Esophagus muscularis mucosa (tissue), 4 donors: ENCODE measurements around the gene NRAP.

Experiments
- EP300 ChIP-seq: sonication (generic); formaldehyde crosslinking; IDR thresholded peaks from one replicate; pipeline ENCODE4 v1.6.1; 2017; ENCODE audit warnings: antibody characterized with exemption
- POLR2A ChIP-seq: fragments of 450-650 bp; IDR thresholded peaks from one replicate; pipeline ENCODE4 v1.6.1; 2017; ENCODE audit warnings: antibody characterized with exemption, moderate library complexity, mild to moderate bottlenecking, low read depth
- POLR2AphosphoS5 ChIP-seq, 2 donors: sonication (generic); formaldehyde crosslinking; IDR thresholded peaks; one replicate each; pipeline ENCODE4 v1.6.1; 2017; ENCODE audit warnings: antibody characterized with exemption in 2 of 2
- TF ChIP-seq, protein P1 (sequence below), 3 experiments: fragments of 200-600 bp in 2 of 3; fragments of 450-650 bp in 1 of 3; sonication (generic) in 2 of 3; IDR thresholded peaks; one replicate each; pipeline ENCODE4 v1.5.1; 2017 to 2019; ENCODE audit warnings: antibody characterized with exemption in 3 of 3, mild to moderate bottlenecking in 2 of 3, moderate library complexity in 1 of 3

GRCh38 chr10:113695691-113696090 lies 31.9 kb upstream of the NRAP start:
- TF ChIP-seq POLR2A, result no peak
- TF ChIP-seq, protein P1, sequence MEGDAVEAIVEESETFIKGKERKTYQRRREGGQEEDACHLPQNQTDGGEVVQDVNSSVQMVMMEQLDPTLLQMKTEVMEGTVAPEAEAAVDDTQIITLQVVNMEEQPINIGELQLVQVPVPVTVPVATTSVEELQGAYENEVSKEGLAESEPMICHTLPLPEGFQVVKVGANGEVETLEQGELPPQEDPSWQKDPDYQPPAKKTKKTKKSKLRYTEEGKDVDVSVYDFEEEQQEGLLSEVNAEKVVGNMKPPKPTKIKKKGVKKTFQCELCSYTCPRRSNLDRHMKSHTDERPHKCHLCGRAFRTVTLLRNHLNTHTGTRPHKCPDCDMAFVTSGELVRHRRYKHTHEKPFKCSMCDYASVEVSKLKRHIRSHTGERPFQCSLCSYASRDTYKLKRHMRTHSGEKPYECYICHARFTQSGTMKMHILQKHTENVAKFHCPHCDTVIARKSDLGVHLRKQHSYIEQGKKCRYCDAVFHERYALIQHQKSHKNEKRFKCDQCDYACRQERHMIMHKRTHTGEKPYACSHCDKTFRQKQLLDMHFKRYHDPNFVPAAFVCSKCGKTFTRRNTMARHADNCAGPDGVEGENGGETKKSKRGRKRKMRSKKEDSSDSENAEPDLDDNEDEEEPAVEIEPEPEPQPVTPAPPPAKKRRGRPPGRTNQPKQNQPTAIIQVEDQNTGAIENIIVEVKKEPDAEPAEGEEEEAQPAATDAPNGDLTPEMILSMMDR (IDR thresholded peaks at IDR 0.05), result no peak
- no peak for TF ChIP-seq EP300
- TF ChIP-seq POLR2AphosphoS5 (IDR thresholded peaks at IDR 0.05), result no peak
